Body of pancreas (tissue), 4 donors: ENCODE data around the gene RAB1B. TPM values are rescaled to one million over a fixed set of nuclear protein-coding genes. Genes with fewer than 3 reads are reported as not detected.

Experiments
- ATAC-seq: fragments of 150-250 bp; one replicate; pipeline ENCODE4 v1.9.1; 2016
- DNase-seq, 4 donors: peaks; one replicate each; pipeline ENCODE4 v3.0.0-alpha.2; 2019
- H3K27ac ChIP-seq, 4 donors: fragments of 200-600 bp; sonication (generic); 1 replicate in 3 of 4; 2 replicates in 1 of 4; pipeline versions ENCODE4 v1.5.1 to v1.6.1; 2016 to 2019; ENCODE audit warnings: mild to moderate bottlenecking in 1 of 4, mixed read lengths in 1 of 4, moderate library complexity in 1 of 4
- H3K27me3 ChIP-seq, 2 donors: fragments of 200-600 bp; sonication (generic); one replicate each; pipeline ENCODE4 v1.6.0; 2016; ENCODE audit warnings: mild to moderate bottlenecking in 1 of 2
- H3K36me3 ChIP-seq, 2 donors: fragments of 200-600 bp; sonication (generic); replicated peaks in 1 of 2; 2 replicates each; pipeline ENCODE4 v1.5.1; 2016; ENCODE audit warnings: low read depth in 2 of 2; ENCODE audit not compliant: insufficient read depth in 1 of 2
- H3K4me1 ChIP-seq: fragments of 200-600 bp; sonication (generic); one replicate; pipeline ENCODE4 v1.6.0; 2016
- H3K4me3 ChIP-seq, 2 donors: fragments of 200-600 bp; sonication (generic); 1 replicate in 1 of 2; 2 replicates in 1 of 2; pipeline ENCODE4 v1.5.1; 2016 to 2019
- H3K9me3 ChIP-seq, 3 donors: fragments of 200-600 bp; sonication (generic); 1 replicate in 2 of 3; 2 replicates in 1 of 3; pipeline ENCODE4 v1.5.1; 2016
- CTCF ChIP-seq, 7 experiments: fragments of 450-650 bp in 4 of 7; fragments of 200-600 bp in 3 of 7; sonication (generic) in 3 of 7; IDR thresholded peaks; one replicate each; pipeline ENCODE4 v1.5.1; 2016 to 2019; ENCODE audit warnings: antibody characterized with exemption in 7 of 7
- POLR2A ChIP-seq, 3 donors: fragments of 450-650 bp; IDR thresholded peaks; one replicate each; pipeline ENCODE4 v1.6.1; 2016; ENCODE audit warnings: antibody characterized with exemption in 3 of 3, mild to moderate bottlenecking in 2 of 3
- WGBS, 2 donors: methylation state at CpG; one replicate each; pipeline ENCODE4 v1.1.5; 2017; 5-methylcytosine and 5-hydroxymethylcytosine counted together
- intact Hi-C: fragments of 100-400 bp; cut with DNase I; formaldehyde crosslinking; loops from one replicate; pipeline ENCODE4 v1.15.1; 2023
- total RNA-seq, 2 donors: library from RNA; depleted of rRNA; stranded (reverse); fragments of >200 nt; gene quantifications; one replicate each; pipeline ENCODE4 v1.1.0, GENCODE V29; 2016

The RAB1B gene
- total RNA-seq, 2 donors from 2014 or later, result 67.7 to 74.5 TPM

- Histone ChIP-seq H3K4me1 (peaks cover 12% of the 10 kb centered on the region), H3K4me3 (no peak overlapping the region), H3K36me3 (peaks cover 2 to 13% of the 10 kb centered on the region in 2 donors), H3K27ac (no peak overlapping the region), H3K9me3 (no peaks in the 10 kb centered on the region), H3K27me3 (no peaks in the 10 kb centered on the region)
- DNase-seq (no peak), ATAC-seq (no peak)
- 4 to 5% methylated on average over 16 to 32 of the region's 45 CpGs for WGBS, 2 donors
- intact Hi-C loops, result no loop called here
- no peak for TF ChIP-seq POLR2A (IDR thresholded peaks at IDR 0.05)
- TF ChIP-seq CTCF (IDR thresholded peaks at IDR 0.05), result no peak
Observed at GRCh38 chr11:66278363-66279091, 10.1 kb downstream of the RAB1B start.

- DNase-seq, result no peak
- intact Hi-C loops, result no loop called here
Observed at GRCh38 chr11:66279092-66279734, 10.8 kb downstream of the RAB1B start.

GRCh38 chr11:66280428-66280827, 12.0 kb downstream of the RAB1B start:
- Histone ChIP-seq H3K4me3 (no peak overlapping the region), H3K36me3 (peaks cover 0 to 5% of the 10 kb centered on the region in 2 donors), H3K9me3 (no peaks in the 10 kb centered on the region), H3K27me3 (no peaks in the 10 kb centered on the region), H3K27ac (no peak overlapping the region), H3K4me1 (peaks cover 12% of the 10 kb centered on the region)
- WGBS, 2 donors, result 78 to 91% methylated on average over 7 to 12 of the region's 14 CpGs
- no peak for TF ChIP-seq POLR2A (IDR thresholded peaks at IDR 0.05)
- TF ChIP-seq CTCF (IDR thresholded peaks at IDR 0.05), result no peak
- ATAC-seq (no peak), DNase-seq (no peak)
- intact Hi-C loops, result no loop called here

More at GRCh38 chr11:66279092-66279734, 10.8 kb downstream of the RAB1B start:
- no peaks in the 10 kb centered on the region for H3K27me3 ChIP-seq
- H3K36me3 ChIP-seq, result peaks cover 0 to 9% of the 10 kb centered on the region in 2 donors
- ATAC-seq, result no peak
- WGBS, 2 donors, result 74 to 79% methylated on average over 15 of the region's 15 CpGs
- H3K4me3 ChIP-seq, result no peak overlapping the region
- H3K9me3 ChIP-seq, result no peaks in the 10 kb centered on the region
- H3K4me1 ChIP-seq, result peaks cover 12% of the 10 kb centered on the region
- no peak overlapping the region for H3K27ac ChIP-seq
- TF ChIP-seq CTCF (IDR thresholded peaks at IDR 0.05) (no peak), POLR2A (IDR thresholded peaks at IDR 0.05) (no peak)

GRCh38 chr11:66281001-66281400, 12.6 kb downstream of the RAB1B start:
- DNase-seq, result no peak
- H3K27ac ChIP-seq, result no peak overlapping the region
- intact Hi-C loops, result no loop called here
- 90 to 91% methylated on average over 6 of the region's 6 CpGs for WGBS, 2 donors
- peaks cover 12% of the 10 kb centered on the region for H3K4me1 ChIP-seq
- H3K9me3 ChIP-seq, result no peaks in the 10 kb centered on the region
- no peak for ATAC-seq
- H3K4me3 ChIP-seq, result no peak overlapping the region
- H3K27me3 ChIP-seq, result no peaks in the 10 kb centered on the region
- no peak for TF ChIP-seq CTCF (IDR thresholded peaks at IDR 0.05)
- no peak for TF ChIP-seq POLR2A (IDR thresholded peaks at IDR 0.05)
- H3K36me3 ChIP-seq, result peaks cover 0 to 2% of the 10 kb centered on the region in 2 donors
